AG20443 (cell line): ENCODE measurements around the gene C10orf95.
A peak's percentile ranks its signal among the peaks of the same experiment; 100 is the strongest.

Source experiments
- DNase-seq: peaks from one replicate; pipeline ENCODE4 v3.0.0; 2012; ENCODE audit warnings: low spot score, mixed read lengths

C10orf95 gene

GRCh38 chr10:102416283-102416682 is 35.1 kb downstream of the C10orf95 start:
- no peak for DNase-seq

DNA sequence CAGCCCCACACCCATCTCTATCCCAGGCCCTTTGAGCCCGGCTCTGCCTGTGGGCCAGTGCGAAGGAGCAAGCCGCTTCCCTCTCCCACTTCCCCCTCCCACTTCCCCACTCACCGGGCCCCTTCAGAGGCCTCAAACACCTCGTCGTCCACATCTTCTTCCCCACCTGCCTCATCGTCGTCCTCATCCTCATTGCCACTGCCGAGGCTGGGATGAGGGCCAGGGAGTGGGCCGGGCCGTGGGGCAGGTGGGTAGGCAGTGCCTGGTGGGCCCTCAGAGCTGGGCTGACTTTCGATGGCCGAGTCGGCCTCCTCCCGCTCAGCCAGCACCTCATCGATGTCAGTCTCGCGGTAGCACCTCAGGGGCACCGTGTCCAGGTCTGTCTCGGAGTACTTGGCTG is 36.6 kb downstream of the C10orf95 start:
- DNase-seq = no peak

DNA sequence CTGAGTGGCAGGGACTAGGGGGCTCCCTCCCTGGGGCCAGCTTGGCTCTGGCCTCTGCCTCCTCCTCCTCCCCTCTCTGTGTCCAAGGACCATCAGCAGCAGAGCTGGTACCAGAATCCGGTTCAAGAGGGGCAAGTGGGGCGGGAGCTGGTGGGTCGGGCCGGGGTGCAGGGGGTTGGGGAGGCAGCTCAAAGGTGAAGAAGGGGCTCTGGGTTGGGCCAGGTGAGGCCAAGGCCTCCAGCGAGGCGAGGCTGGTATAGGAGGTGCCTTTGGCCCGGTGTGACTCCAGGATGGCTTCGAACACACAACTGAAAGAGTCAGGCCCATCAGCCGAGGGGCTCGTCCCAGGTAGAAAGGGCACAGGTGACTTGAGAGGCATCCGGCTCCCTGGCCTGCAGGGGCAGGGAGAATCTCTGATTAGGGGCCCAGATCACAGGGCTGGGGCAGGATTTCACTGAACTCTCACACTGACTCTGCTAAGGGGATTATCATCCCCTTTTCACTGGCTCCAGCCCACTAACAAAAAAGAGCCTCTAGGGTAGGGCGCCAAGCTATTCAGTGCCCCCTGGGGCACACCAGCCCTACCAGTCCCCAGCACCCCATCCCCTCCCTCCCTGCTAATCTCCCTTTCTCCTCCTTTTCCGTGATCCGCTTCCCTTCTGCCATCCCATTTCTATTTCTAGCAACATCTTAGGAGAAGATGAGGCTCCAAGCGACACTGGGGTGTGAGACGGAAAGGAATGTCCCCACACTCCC is 37.4 kb downstream of the C10orf95 start:
- no peak for DNase-seq

DNA sequence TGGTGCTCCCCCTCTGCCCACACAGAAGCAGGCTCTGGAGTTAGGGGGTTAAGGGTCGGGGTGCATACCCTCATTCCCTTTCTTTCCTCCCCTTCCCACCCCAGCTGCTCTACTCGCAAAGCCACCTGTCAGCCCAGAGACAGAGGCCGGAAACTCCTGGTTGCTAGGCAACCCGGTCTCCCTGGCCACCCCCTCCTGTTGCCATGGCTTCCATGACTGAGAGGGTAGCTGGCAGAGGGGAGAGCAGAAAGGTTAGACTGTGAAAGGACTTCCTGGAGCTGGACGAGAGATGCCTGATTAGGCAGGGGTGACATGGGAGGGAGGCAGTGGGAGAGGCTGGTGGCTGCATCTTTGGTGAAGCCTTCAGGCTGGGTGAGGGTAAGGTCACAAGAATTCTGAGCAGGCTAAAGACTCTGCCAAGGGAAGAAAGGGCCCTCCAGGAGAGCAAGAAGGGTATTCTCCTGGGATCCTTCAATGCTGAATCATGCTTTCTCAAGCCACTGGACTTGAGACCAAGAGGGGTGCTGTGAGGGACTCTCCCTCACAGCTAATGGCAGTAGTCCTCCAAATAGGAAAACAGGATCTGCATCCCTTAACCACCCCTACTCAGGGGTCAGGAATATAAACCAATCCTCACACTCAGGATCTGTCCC is 38.2 kb downstream of the C10orf95 start:
- no peak for DNase-seq

GRCh38 chr10:102412293-102412692 is 39.0 kb downstream of the C10orf95 start:
- no peak for DNase-seq

- no peak for DNase-seq
Observed at GRCh38 chr10:102411341-102412255, 39.7 kb downstream of the C10orf95 start.

GRCh38 chr10:102410429-102411073 is 40.8 kb downstream of the C10orf95 start:
- no peak for DNase-seq

GRCh38 chr10:102409604-102410428 is 41.5 kb downstream of the C10orf95 start:
- DNase-seq = no peak

GRCh38 chr10:102408728-102409603 is 42.4 kb downstream of the C10orf95 start:
- DNase-seq = peak; percentile 57

GRCh38 chr10:102408131-102408727 is 43.1 kb downstream of the C10orf95 start:
- no peak for DNase-seq

GRCh38 chr10:102407425-102408130 is 43.8 kb downstream of the C10orf95 start:
- no peak for DNase-seq

DNA sequence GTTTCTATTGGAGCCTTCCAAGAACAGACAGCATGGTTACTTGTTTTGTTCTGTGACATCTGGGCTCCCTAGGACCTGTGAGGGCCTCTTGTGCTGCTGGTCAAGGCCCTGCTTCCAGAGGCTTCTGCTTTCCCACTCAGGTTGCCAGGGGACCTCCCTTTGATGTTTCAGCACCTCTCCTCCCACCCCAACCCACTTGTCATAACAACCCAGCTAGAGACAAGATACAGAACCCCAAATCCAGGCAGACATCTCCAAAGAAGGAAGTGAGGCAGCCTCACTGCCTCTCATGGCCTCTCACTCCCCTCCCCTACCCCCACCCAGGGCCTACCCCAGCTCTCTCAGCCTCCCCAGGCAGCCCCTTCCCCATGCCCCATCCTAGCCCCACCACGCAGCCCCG is 44.5 kb downstream of the C10orf95 start:
- no peak for DNase-seq

- no peak for DNase-seq
Observed at GRCh38 chr10:102405632-102406031, 45.7 kb downstream of the C10orf95 start.

DNA sequence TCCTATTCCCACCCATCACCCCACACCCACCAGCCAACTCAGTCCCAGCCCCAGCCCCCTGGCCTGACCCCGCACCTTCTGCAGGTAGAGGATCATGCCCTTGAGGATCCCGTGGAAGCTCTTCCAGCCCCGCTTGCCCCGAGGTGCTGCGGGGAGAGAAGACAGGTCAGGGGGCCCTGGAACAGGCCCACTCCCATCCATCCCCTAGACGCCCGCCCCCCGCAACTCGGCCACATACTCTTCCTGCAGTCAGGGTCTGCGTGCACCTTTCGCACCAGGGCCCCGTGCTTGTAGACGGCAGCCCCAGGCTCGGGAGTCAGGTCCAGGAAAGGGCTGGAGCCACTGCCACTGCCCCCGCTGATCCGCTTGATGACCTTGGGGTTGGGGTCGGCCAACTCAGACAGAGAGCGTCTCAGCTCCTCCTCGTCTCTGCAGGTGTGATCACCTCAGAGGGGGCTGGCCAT is 46.2 kb downstream of the C10orf95 start:
- no peak for DNase-seq

DNA sequence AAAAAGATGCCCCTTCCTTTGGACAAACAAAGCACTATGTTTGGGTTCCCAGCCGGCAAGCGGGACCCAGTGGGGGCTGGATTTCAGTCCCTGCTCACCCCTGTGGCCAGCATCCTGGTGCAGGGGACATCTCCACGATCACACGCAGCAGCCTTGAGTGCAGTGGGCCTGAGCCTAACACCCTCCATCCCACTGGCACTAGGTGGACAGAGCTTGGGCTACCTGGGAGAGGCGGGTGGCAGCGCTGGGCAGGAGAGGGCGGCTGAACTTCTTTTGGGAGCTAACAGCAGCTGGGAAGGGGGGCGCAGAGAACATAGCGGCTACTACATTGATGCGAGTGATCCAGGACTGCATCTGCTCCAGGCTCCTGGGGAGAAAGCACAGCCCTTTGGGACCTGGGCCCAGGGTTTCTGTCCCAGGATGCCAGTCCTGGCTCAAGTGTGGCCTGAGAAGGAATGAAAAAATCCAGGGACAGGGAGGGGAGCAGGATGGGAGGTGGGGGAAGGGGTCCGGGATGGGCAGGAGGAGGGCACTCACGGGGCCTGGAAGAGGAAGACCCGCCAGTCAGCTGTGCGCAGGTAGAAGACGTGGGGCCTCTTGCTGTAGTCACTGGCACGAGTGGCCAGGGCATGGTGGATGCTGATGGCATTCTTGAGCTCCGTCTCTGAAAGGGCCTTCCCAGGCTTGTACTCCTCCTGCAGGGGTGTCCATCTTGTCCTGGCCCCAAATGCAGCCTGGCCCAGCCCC is 46.8 kb downstream of the C10orf95 start:
- no peak for DNase-seq

- DNase-seq = no peak
Observed at GRCh38 chr10:102403115-102403514, 48.2 kb downstream of the C10orf95 start.

GRCh38 chr10:102402512-102402896 is 48.8 kb downstream of the C10orf95 start:
- no peak for DNase-seq
